D341Med (cell line): Measurements from ENCODE around the gene EBP.
"Not testable (repeated sequence)": the region's sequence is repeated elsewhere in the genome, so short reads cannot be mapped to it uniquely, and the experiment has no call there.

Source experiments
- DNase-seq: peaks from one replicate; pipeline ENCODE4 v3.0.0; 2012; ENCODE audit warnings: low spot score

Gene EBP

GRCh38 chrX:48525853-48526252, 4.2 kb downstream of the EBP start:
- not testable (repeated sequence) for DNase-seq

- no peak for DNase-seq
These were observed 9.1 kb downstream of the EBP start for GRCh38 chrX:48530736-48531135.

- no peak for DNase-seq
These were observed 9.9 kb downstream of the EBP start for GRCh38 chrX:48531358-48531959.

- no peak for DNase-seq
These were observed 10.6 kb downstream of the EBP start for GRCh38 chrX:48532161-48532560.

GRCh38 chrX:48533165-48533564, 11.6 kb downstream of the EBP start:
- no peak for DNase-seq

GRCh38 chrX:48538641-48539344, 17.2 kb downstream of the EBP start:
- DNase-seq = no peak

- DNase-seq = peak; percentile 92
These were observed 17.9 kb downstream of the EBP start, which contains the start of gene TBC1D25 for GRCh38 chrX:48539345-48540027. TBC1D25 (plus strand) TSS chrX:48539714; CDS start chrX:48539798, 84 bp downstream.

GRCh38 chrX:48540028-48540375, 18.4 kb downstream of the EBP start:
- peak; percentile 59 for DNase-seq

GRCh38 chrX:48540480-48540879, 18.9 kb downstream of the EBP start:
- no peak for DNase-seq

- no peak for DNase-seq
These were observed 19.7 kb downstream of the EBP start for GRCh38 chrX:48541140-48541814.

- DNase-seq = no peak
These were observed 27.3 kb downstream of the EBP start for GRCh38 chrX:48548871-48549270.

- not testable (repeated sequence) for DNase-seq
These were observed 34.2 kb downstream of the EBP start for GRCh38 chrX:48555731-48556325.

- no peak for DNase-seq
These were observed 36.7 kb downstream of the EBP start for GRCh38 chrX:48558271-48558670.

- no peak for DNase-seq
These were observed 38.0 kb downstream of the EBP start for GRCh38 chrX:48559636-48560035.

GRCh38 chrX:48560056-48560455, 38.4 kb downstream of the EBP start:
- no peak for DNase-seq

- DNase-seq = no peak
These were observed 39.1 kb downstream of the EBP start for GRCh38 chrX:48560681-48561080.

- DNase-seq = no peak
These were observed 48.4 kb downstream of the EBP start for GRCh38 chrX:48569958-48570357.

- peak; percentile 53 for DNase-seq
These were observed 52.2 kb downstream of the EBP start for GRCh38 chrX:48573690-48574269.

- DNase-seq = peak; percentile 85
These were observed 53.0 kb downstream of the EBP start, which contains the start of gene RBM3 for GRCh38 chrX:48574270-48575266. RBM3 (plus strand) TSS chrX:48574484; CDS start chrX:48575181, 697 bp downstream.

- DNase-seq = no peak
These were observed 54.0 kb downstream of the EBP start for GRCh38 chrX:48575642-48576041.

GRCh38 chrX:48576108-48576507, 54.5 kb downstream of the EBP start:
- no peak for DNase-seq
